ENCODE results near the gene ARFIP1.
A peak's percentile ranks its signal among the peaks of the same experiment; 100 is the strongest.
"Not testable (repeated sequence)": the region's sequence is repeated elsewhere in the genome, so short reads cannot be mapped to it uniquely, and the experiment has no call there.

ARFIP1 gene

GRCh38 chr4:152779513-152780266 lies at the start of gene ARFIP1, which contains the start of gene TIGD4:
Gene ARFIP1 (plus strand): TSS chr4:152779954. CDS start chr4:152829634, 49,680 bp downstream.
Gene TIGD4 (minus strand): TSS chr4:152779730. CDS start chr4:152771004, 8,726 bp downstream.
- DNase-seq (ENCODE audit: low spot score) = peak; percentile 95

GRCh38 chr4:152731997-152732396 lies 47.8 kb upstream of the ARFIP1 start:
- DNase-seq (ENCODE audit: low spot score) = no peak

GRCh38 chr4:152734015-152734698 lies 45.6 kb upstream of the ARFIP1 start:
- DNase-seq (ENCODE audit: low spot score) = no peak

GRCh38 chr4:152734699-152735050 lies 45.1 kb upstream of the ARFIP1 start:
- no peak for DNase-seq (ENCODE audit: low spot score)

- DNase-seq (ENCODE audit: low spot score) = peak; percentile 33
These were observed 44.3 kb upstream of the ARFIP1 start for GRCh38 chr4:152735396-152735859.

GRCh38 chr4:152735906-152736305 lies 43.8 kb upstream of the ARFIP1 start:
- DNase-seq (ENCODE audit: low spot score) = no peak

GRCh38 chr4:152738827-152739226 lies 40.9 kb upstream of the ARFIP1 start:
- no peak for DNase-seq (ENCODE audit: low spot score)

- DNase-seq (ENCODE audit: low spot score) = no peak
These were observed 32.3 kb upstream of the ARFIP1 start for GRCh38 chr4:152747444-152747843.

- no peak for DNase-seq (ENCODE audit: low spot score)
These were observed 31.1 kb upstream of the ARFIP1 start for GRCh38 chr4:152748619-152749018.

- no peak for DNase-seq (ENCODE audit: low spot score)
These were observed 16.0 kb upstream of the ARFIP1 start for GRCh38 chr4:152763796-152764195.

GRCh38 chr4:152765069-152765737 lies 14.6 kb upstream of the ARFIP1 start:
- DNase-seq (ENCODE audit: low spot score) = not testable (repeated sequence)

GRCh38 chr4:152771741-152772533 lies 7.8 kb upstream of the ARFIP1 start:
- DNase-seq (ENCODE audit: low spot score) = no peak

GRCh38 chr4:152773339-152773738 lies 6.4 kb upstream of the ARFIP1 start:
- no peak for DNase-seq (ENCODE audit: low spot score)

GRCh38 chr4:152773953-152774352 lies 5.8 kb upstream of the ARFIP1 start:
- no peak for DNase-seq (ENCODE audit: low spot score)

- DNase-seq (ENCODE audit: low spot score) = peak; percentile 10
These were observed 3.4 kb upstream of the ARFIP1 start for GRCh38 chr4:152776352-152776751.

GRCh38 chr4:152777488-152777887 lies 2.3 kb upstream of the ARFIP1 start:
- no peak for DNase-seq (ENCODE audit: low spot score)

- peak; percentile 21 for DNase-seq (ENCODE audit: low spot score)
These were observed 870 bp upstream of the ARFIP1 start for GRCh38 chr4:152778656-152779512.

- DNase-seq (ENCODE audit: low spot score) = peak; percentile 32
These were observed 569 bp downstream of the ARFIP1 start for GRCh38 chr4:152780267-152780778.

GRCh38 chr4:152784490-152785350 lies 5.0 kb downstream of the ARFIP1 start:
- peak; percentile 26 for DNase-seq (ENCODE audit: low spot score)
